ENCODE results near the gene IER5L. TPM values are rescaled to one million over a fixed set of nuclear protein-coding genes. Genes with fewer than 3 reads are reported as not detected.

The IER5L gene
- total RNA-seq, 1 donor from 2014 or later: 37.5 TPM

DNA sequence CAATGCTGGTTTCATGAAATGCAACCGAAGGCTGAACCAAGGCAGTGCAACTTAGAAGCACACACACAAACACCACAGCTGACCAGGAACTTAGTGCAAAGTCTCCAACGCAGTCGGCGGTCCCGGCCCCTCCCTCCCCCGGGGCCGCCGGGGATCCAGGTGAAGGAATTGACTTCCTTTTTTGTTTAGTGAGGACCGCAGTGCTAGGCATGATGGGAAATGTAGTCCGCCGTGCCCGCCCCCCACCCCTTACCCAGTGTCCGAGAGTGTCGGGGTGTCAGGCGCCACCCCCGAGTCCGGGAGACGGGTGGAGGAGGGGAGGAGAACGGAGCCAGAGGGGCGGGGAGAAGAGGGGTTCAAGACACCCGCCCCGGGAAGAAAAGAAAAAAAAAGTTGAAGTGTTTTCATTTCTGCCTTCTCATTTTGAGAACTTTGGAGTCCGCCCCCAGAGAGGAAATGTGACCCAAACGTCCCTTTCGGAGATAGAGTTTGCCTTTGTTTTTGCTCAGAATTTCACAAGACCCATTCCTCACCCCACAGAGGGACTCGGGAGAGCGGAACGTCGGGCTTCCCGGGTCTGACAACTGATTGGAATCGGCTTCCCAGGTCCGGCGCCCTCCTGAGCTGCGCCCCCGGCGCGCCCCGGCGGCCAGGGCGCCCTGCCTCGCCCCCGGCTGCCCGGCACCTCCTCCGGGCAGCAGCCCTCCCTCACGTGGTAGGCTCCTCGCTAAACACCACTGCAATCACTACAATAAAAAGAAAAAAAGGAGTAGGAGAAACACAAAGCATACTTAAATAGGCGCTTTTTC, 2.0 kb downstream of the IER5L start:
- Mint-ChIP-seq H3K36me3 (no peaks in the 10 kb centered on the region), H3K27me3 (no peaks in the 10 kb centered on the region), H3K4me3 (peak overlapping the region; percentile 93), H3K9me3 (no peaks in the 10 kb centered on the region), H3K4me1 (ENCODE audit: unreplicated experiment) (peaks cover 26% of the 10 kb centered on the region), H3K27ac (peak overlapping the region; percentile 95)
- peak; percentile 81 for DNase-seq (ENCODE audit: extremely low spot score, unreplicated experiment)
- no peak for TF ChIP-seq CTCF (conservative IDR thresholded peaks at IDR 0.05)

DNA sequence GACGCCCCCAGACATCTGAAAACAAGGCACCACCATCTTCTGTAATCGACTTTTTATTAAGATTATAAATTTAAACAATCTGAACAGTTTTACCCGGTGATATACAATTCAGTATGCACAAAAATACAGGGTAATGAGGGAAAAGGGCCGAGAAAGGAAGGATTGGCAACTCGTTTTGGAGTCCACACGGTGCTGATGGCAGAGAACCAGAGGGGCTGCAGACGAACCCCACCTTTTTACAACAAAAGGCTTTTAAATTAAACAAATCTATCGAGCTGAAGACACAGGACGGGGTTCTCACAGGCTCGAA, 2.6 kb downstream of the IER5L start:
- H3K36me3 Mint-ChIP-seq: no peaks in the 10 kb centered on the region
- H3K4me3 Mint-ChIP-seq: peak overlapping the region; percentile 93
- H3K27ac Mint-ChIP-seq: peak overlapping the region; percentile 95
- H3K4me1 Mint-ChIP-seq (ENCODE audit: unreplicated experiment): peaks cover 30% of the 10 kb centered on the region
- TF ChIP-seq CTCF (conservative IDR thresholded peaks at IDR 0.05): no peak
- no peak for DNase-seq (ENCODE audit: extremely low spot score, unreplicated experiment)
- H3K9me3 Mint-ChIP-seq: no peaks in the 10 kb centered on the region
- H3K27me3 Mint-ChIP-seq: no peaks in the 10 kb centered on the region

DNA sequence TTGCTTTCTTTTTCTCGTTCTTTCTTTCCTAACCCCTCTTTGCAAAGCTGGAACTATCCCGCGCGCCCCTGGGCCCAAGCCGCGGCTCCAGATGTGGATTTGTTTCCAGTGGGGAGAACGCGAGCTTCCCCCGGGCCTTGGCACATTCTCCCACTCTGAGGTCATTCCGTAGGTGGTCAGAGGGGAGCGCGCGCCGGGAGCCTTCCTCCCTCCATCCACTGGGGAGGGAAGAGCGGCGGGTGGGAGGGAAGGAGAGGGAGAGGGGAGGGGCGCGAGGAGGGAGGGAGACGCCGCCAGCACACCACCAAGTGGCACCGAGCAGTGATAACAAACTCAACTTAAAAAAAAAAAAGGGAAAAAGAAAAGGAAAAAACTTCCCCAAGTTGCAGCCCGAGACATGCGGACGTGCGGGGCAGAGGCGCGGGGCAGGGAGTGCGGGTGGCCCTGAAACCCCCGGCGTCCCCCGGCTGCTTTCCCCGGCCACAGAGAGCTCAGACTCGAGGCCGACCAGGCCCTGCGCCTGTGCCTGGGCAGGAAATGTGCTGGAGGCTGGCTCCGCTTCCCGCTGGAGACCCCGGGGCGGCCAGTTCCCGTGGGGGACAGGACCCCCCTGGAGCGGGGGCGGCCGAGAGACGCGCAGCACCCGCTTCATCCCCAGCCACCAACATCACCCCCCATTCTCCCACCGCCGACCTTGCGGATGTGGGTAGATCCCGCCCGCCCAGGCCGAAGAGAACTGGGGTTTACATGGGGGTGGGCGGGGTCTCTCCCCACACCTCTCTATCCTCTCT, 3.1 kb downstream of the IER5L start:
- TF ChIP-seq CTCF (conservative IDR thresholded peaks at IDR 0.05): peak; percentile 23
- Mint-ChIP-seq H3K4me1 (ENCODE audit: unreplicated experiment) (peaks cover 30% of the 10 kb centered on the region), H3K9me3 (no peaks in the 10 kb centered on the region), H3K4me3 (peak overlapping the region; percentile 93), H3K27me3 (no peaks in the 10 kb centered on the region), H3K36me3 (no peaks in the 10 kb centered on the region), H3K27ac (peak overlapping the region; percentile 95)
- no peak for DNase-seq (ENCODE audit: extremely low spot score, unreplicated experiment)

GRCh38 chr9:129174102-129174723, 3.8 kb downstream of the IER5L start:
- Mint-ChIP-seq H3K4me3 (peak overlapping the region; percentile 88), H3K27ac (peak overlapping the region; percentile 95), H3K27me3 (no peaks in the 10 kb centered on the region), H3K9me3 (no peaks in the 10 kb centered on the region), H3K36me3 (no peaks in the 10 kb centered on the region), H3K4me1 (ENCODE audit: unreplicated experiment) (peaks cover 30% of the 10 kb centered on the region)
- peak; percentile 98 for TF ChIP-seq CTCF (conservative IDR thresholded peaks at IDR 0.05)
- peak; percentile 93 for DNase-seq (ENCODE audit: extremely low spot score, unreplicated experiment)

GRCh38 chr9:129173296-129174101, 4.6 kb downstream of the IER5L start:
- Mint-ChIP-seq H3K36me3 (no peaks in the 10 kb centered on the region), H3K27me3 (no peaks in the 10 kb centered on the region), H3K4me1 (ENCODE audit: unreplicated experiment) (peaks cover 26% of the 10 kb centered on the region), H3K4me3 (peak overlapping the region; percentile 85), H3K27ac (peak overlapping the region; percentile 68), H3K9me3 (no peaks in the 10 kb centered on the region)
- no peak for TF ChIP-seq CTCF (conservative IDR thresholded peaks at IDR 0.05)
- DNase-seq (ENCODE audit: extremely low spot score, unreplicated experiment): no peak
